Tibial artery (tissue), 4 donors: ENCODE measurements around the gene COP1.

Experiments used
- DNase-seq, 2 donors: peaks; one replicate each; pipeline ENCODE4 v3.0.0-alpha.2; 2019
- H3K27ac ChIP-seq, 2 donors: fragments of 200-600 bp; sonication (generic) in 1 of 2; 1 replicate in 1 of 2; 2 replicates in 1 of 2; pipeline ENCODE4 v1.5.1; 2018 to 2019; ENCODE audit warnings: mild to moderate bottlenecking in 1 of 2
- H3K27me3 ChIP-seq, 2 donors: fragments of 200-600 bp; sonication (generic) in 1 of 2; one replicate each; pipeline versions ENCODE4 v1.5.1 to v1.6.0; 2016 to 2019
- H3K36me3 ChIP-seq, 3 donors: fragments of 200-600 bp; sonication (generic) in 2 of 3; one replicate each; pipeline ENCODE4 v1.5.1; 2016 to 2019; ENCODE audit warnings: mild to moderate bottlenecking in 2 of 3
- H3K4me1 ChIP-seq, 4 donors: fragments of 200-600 bp; sonication (generic) in 2 of 4; 1 replicate in 3 of 4; 2 replicates in 1 of 4; pipeline ENCODE4 v1.5.1; 2016 to 2019
- H3K4me3 ChIP-seq, 2 donors: fragments of 200-600 bp; sonication (generic) in 1 of 2; 1 replicate in 1 of 2; 2 replicates in 1 of 2; pipeline ENCODE4 v1.5.1; 2018 to 2019; ENCODE audit warnings: mild to moderate bottlenecking in 2 of 2
- H3K9me3 ChIP-seq, 3 donors: fragments of 200-600 bp; sonication (generic) in 1 of 3; one replicate each; pipeline ENCODE4 v1.5.1; 2016 to 2019
- CTCF ChIP-seq, 2 experiments: fragments of 200-600 bp in 1 of 2; fragments of 450-650 bp in 1 of 2; IDR thresholded peaks; one replicate each; pipeline ENCODE4 v1.5.1; 2017 to 2019; ENCODE audit warnings: antibody characterized with exemption in 2 of 2, mild to moderate bottlenecking in 1 of 2, moderate library complexity in 1 of 2
- intact Hi-C: fragments of 100-400 bp; cut with DNase I; formaldehyde crosslinking; loops from one replicate; pipeline ENCODE4 v1.15.0; 2023; ENCODE audit warnings: low total_unique reads

Gene COP1

DNA sequence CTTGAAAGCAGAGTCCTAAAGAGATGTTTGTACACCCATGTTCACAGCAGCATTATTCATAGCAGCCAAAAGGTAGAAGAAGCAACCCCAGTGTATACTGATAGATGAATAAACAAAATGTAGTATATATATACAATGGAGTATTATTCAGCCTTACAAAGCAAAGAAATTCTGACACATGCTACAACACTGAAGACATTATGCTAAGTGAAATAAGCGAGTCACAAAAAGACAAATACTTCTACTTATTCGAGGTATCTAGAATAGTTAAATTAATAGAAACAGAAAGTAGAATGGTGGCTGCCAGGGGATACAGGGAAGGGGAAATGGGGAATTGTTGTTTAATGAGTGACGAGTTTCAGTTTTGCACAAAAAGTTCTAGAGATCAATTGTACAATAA, 23.5 kb downstream of the COP1 start:
- no peak overlapping the region for H3K4me3 ChIP-seq
- no peak for TF ChIP-seq CTCF (IDR thresholded peaks at IDR 0.05)
- no peaks in the 10 kb centered on the region for H3K9me3 ChIP-seq
- intact Hi-C loops = no loop called here
- peaks cover 0 to 12% (median 6%) of the 10 kb centered on the region in 3 donors for H3K36me3 ChIP-seq
- peaks cover 0 to 9% (median 2%) of the 10 kb centered on the region in 4 donors for H3K4me1 ChIP-seq
- H3K27ac ChIP-seq = no peak overlapping the region
- H3K27me3 ChIP-seq = no peaks in the 10 kb centered on the region
- DNase-seq = no peak

DNA sequence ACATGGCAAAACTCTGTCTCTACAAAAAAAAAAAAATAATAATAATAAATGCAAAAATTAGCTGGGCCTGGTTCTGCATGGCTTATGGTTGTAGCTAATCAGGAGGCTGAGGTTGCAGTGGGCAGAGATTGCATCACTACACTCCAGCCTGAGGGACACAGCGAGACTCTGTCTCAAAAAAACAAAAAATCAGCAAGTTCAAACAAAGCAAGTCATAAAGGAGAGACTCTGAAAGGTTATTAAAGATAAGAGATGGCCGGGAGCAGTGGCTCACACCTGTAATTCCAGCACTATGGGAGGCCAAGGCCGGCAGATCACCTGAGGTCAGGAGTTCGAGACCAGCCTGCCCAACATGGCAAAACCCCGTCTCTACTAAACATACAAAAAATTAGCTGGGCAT, 28.8 kb downstream of the COP1 start:
- Histone ChIP-seq H3K27me3 (no peaks in the 10 kb centered on the region), H3K27ac (no peak overlapping the region), H3K4me3 (no peak overlapping the region), H3K4me1 (no peaks in the 10 kb centered on the region), H3K36me3 (peaks cover 11 to 18% (median 15%) of the 10 kb centered on the region in 3 donors), H3K9me3 (no peaks in the 10 kb centered on the region)
- no peak for DNase-seq
- no peak for TF ChIP-seq CTCF (IDR thresholded peaks at IDR 0.05)
- intact Hi-C loops = no loop called here

- Histone ChIP-seq H3K4me3 (no peak overlapping the region), H3K9me3 (no peaks in the 10 kb centered on the region), H3K27ac (no peak overlapping the region), H3K4me1 (no peaks in the 10 kb centered on the region), H3K27me3 (no peaks in the 10 kb centered on the region), H3K36me3 (peaks cover 16 to 23% (median 18%) of the 10 kb centered on the region in 3 donors)
- no peak for DNase-seq
- TF ChIP-seq CTCF (IDR thresholded peaks at IDR 0.05) = no peak
- intact Hi-C loops = no loop called here
These were observed 29.3 kb downstream of the COP1 start for GRCh38 chr1:176177764-176178163.

GRCh38 chr1:176174108-176174507, 33.0 kb downstream of the COP1 start:
- intact Hi-C loops = no loop called here
- no peaks in the 10 kb centered on the region for H3K27me3 ChIP-seq
- peaks cover 26 to 28% (median 27%) of the 10 kb centered on the region in 3 donors for H3K36me3 ChIP-seq
- no peak for DNase-seq
- H3K4me1 ChIP-seq = no peaks in the 10 kb centered on the region
- H3K4me3 ChIP-seq = no peak overlapping the region
- H3K27ac ChIP-seq = no peak overlapping the region
- H3K9me3 ChIP-seq = no peaks in the 10 kb centered on the region
- TF ChIP-seq CTCF (IDR thresholded peaks at IDR 0.05) = no peak

GRCh38 chr1:176172215-176172614, 34.9 kb downstream of the COP1 start:
- Histone ChIP-seq H3K9me3 (no peaks in the 10 kb centered on the region), H3K36me3 (peaks cover 26 to 28% (median 27%) of the 10 kb centered on the region in 3 donors), H3K4me1 (no peaks in the 10 kb centered on the region), H3K27me3 (no peaks in the 10 kb centered on the region), H3K27ac (no peak overlapping the region), H3K4me3 (no peak overlapping the region)
- intact Hi-C loops = no loop called here
- no peak for DNase-seq
- TF ChIP-seq CTCF (IDR thresholded peaks at IDR 0.05) = no peak

DNA sequence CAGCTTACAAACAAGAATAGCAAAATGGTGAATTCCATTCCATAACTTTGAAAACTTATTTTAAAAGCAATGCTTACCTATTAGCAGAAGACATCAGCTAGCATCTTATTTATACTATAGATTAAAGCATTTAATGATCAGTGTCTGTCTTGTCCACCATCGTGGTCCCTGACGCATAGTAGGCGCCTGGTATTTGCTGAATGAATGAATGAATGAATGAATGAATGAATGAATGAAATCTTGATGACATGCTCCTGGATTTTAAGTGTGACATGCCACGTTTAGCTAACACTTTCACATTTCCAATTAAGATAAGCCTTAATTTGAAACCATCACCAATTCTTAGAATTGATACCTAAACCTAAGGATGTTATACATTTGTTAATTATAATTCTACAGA, 39.9 kb downstream of the COP1 start:
- Histone ChIP-seq H3K36me3 (peaks cover 8 to 17% (median 13%) of the 10 kb centered on the region in 3 donors), H3K4me1 (no peaks in the 10 kb centered on the region), H3K4me3 (no peak overlapping the region), H3K27me3 (no peaks in the 10 kb centered on the region), H3K27ac (no peak overlapping the region), H3K9me3 (no peaks in the 10 kb centered on the region)
- intact Hi-C loops = no loop called here
- TF ChIP-seq CTCF (IDR thresholded peaks at IDR 0.05) = no peak
- no peak for DNase-seq
